ENCODE measurements around the gene ZMIZ1. TPM values are rescaled to one million over a fixed set of nuclear protein-coding genes. Genes with fewer than 3 reads are reported as not detected.

ZMIZ1 gene
- total and polyA plus RNA-seq, 2 experiments from 2014 or later, result 9.2 to 30.9 TPM

DNA sequence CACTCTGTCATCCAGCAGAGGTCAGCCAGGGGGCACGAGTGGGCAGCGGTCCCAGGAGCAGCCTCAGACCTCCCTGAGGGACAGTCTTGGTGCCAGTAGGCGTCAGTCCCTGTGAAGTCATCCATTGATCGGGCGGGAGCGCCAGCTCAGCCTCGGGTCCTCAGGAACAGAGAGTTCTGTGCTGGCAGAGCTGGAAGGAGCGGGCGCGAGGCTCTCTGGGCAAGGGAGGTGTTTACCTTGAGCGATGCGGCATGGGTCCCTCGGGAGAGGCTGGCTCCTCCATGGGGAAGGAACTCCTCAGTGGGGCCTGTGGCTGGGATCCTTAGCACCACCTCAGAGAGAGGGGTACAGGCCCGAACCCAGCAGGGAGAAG lies 177.4 kb downstream of the ZMIZ1 start:
- no peak overlapping the region for H3K4me3 ChIP-seq
- H3K9me2 ChIP-seq (ENCODE audit: insufficient read depth), result no peaks in the 10 kb centered on the region
- H3F3A ChIP-seq (replicated peaks; ENCODE audit: low read depth), result no peaks in the 10 kb centered on the region
- peaks cover 11% of the 10 kb centered on the region for H3K79me2 ChIP-seq (replicated peaks; ENCODE audit: insufficient read depth)
- H3K4me2 ChIP-seq, result no peak overlapping the region
- peaks cover 7% of the 10 kb centered on the region for H3K4me1 ChIP-seq (ENCODE audit: insufficient read depth)
- DNase-seq (ENCODE audit: low spot score) (no peak), ATAC-seq (no peak)
- no peak overlapping the region for H3K27ac ChIP-seq (ENCODE audit: low read depth)
- H3K27me3 Mint-ChIP-seq (ENCODE audit: insufficient read depth, low read depth, poor library complexity), result peaks cover 39% of the 10 kb centered on the region
- no peak overlapping the region for H3K4me3 Mint-ChIP-seq
- H3K27ac Mint-ChIP-seq, result no peak overlapping the region
- no peaks in the 10 kb centered on the region for H3K36me3 ChIP-seq (ENCODE audit: insufficient read depth)
- H3K9me3 Mint-ChIP-seq, result no peaks in the 10 kb centered on the region
- TF ChIP-seq, protein P1, sequence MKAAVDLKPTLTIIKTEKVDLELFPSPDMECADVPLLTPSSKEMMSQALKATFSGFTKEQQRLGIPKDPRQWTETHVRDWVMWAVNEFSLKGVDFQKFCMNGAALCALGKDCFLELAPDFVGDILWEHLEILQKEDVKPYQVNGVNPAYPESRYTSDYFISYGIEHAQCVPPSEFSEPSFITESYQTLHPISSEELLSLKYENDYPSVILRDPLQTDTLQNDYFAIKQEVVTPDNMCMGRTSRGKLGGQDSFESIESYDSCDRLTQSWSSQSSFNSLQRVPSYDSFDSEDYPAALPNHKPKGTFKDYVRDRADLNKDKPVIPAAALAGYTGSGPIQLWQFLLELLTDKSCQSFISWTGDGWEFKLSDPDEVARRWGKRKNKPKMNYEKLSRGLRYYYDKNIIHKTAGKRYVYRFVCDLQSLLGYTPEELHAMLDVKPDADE (IDR thresholded peaks at IDR 0.05), result no peak
- no peak for TF ChIP-seq ZNF114 (CRISPR knock-in tag; IDR thresholded peaks at IDR 0.05)
- TF ChIP-seq CTCF (conservative IDR thresholded peaks at IDR 0.05; ENCODE audit: low read depth in 2 of 2), result no peak
- no peak for TF ChIP-seq EZH2phosphoT487 (IDR thresholded peaks at IDR 0.05; ENCODE audit: unreplicated experiment)
- no peak for TF ChIP-seq EZH2 (IDR thresholded peaks at IDR 0.05; ENCODE audit: low read depth, unreplicated experiment)
- TF ChIP-seq, protein P2, sequence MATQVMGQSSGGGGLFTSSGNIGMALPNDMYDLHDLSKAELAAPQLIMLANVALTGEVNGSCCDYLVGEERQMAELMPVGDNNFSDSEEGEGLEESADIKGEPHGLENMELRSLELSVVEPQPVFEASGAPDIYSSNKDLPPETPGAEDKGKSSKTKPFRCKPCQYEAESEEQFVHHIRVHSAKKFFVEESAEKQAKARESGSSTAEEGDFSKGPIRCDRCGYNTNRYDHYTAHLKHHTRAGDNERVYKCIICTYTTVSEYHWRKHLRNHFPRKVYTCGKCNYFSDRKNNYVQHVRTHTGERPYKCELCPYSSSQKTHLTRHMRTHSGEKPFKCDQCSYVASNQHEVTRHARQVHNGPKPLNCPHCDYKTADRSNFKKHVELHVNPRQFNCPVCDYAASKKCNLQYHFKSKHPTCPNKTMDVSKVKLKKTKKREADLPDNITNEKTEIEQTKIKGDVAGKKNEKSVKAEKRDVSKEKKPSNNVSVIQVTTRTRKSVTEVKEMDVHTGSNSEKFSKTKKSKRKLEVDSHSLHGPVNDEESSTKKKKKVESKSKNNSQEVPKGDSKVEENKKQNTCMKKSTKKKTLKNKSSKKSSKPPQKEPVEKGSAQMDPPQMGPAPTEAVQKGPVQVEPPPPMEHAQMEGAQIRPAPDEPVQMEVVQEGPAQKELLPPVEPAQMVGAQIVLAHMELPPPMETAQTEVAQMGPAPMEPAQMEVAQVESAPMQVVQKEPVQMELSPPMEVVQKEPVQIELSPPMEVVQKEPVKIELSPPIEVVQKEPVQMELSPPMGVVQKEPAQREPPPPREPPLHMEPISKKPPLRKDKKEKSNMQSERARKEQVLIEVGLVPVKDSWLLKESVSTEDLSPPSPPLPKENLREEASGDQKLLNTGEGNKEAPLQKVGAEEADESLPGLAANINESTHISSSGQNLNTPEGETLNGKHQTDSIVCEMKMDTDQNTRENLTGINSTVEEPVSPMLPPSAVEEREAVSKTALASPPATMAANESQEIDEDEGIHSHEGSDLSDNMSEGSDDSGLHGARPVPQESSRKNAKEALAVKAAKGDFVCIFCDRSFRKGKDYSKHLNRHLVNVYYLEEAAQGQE (IDR thresholded peaks at IDR 0.05; ENCODE audit: unreplicated experiment), result no peak
- TF ChIP-seq NANOG (IDR thresholded peaks at IDR 0.05; ENCODE audit: borderline replicate concordance), result no peak
- TF ChIP-seq JUNB (IDR thresholded peaks at IDR 0.05; ENCODE audit: unreplicated experiment), result no peak
- TF ChIP-seq STAT1 (IDR thresholded peaks at IDR 0.05; ENCODE audit: unreplicated experiment), result no peak
- no peak for TF ChIP-seq ZNF331 (CRISPR knock-in tag; IDR thresholded peaks at IDR 0.05; ENCODE audit: low read depth)
- TF ChIP-seq, protein P3, sequence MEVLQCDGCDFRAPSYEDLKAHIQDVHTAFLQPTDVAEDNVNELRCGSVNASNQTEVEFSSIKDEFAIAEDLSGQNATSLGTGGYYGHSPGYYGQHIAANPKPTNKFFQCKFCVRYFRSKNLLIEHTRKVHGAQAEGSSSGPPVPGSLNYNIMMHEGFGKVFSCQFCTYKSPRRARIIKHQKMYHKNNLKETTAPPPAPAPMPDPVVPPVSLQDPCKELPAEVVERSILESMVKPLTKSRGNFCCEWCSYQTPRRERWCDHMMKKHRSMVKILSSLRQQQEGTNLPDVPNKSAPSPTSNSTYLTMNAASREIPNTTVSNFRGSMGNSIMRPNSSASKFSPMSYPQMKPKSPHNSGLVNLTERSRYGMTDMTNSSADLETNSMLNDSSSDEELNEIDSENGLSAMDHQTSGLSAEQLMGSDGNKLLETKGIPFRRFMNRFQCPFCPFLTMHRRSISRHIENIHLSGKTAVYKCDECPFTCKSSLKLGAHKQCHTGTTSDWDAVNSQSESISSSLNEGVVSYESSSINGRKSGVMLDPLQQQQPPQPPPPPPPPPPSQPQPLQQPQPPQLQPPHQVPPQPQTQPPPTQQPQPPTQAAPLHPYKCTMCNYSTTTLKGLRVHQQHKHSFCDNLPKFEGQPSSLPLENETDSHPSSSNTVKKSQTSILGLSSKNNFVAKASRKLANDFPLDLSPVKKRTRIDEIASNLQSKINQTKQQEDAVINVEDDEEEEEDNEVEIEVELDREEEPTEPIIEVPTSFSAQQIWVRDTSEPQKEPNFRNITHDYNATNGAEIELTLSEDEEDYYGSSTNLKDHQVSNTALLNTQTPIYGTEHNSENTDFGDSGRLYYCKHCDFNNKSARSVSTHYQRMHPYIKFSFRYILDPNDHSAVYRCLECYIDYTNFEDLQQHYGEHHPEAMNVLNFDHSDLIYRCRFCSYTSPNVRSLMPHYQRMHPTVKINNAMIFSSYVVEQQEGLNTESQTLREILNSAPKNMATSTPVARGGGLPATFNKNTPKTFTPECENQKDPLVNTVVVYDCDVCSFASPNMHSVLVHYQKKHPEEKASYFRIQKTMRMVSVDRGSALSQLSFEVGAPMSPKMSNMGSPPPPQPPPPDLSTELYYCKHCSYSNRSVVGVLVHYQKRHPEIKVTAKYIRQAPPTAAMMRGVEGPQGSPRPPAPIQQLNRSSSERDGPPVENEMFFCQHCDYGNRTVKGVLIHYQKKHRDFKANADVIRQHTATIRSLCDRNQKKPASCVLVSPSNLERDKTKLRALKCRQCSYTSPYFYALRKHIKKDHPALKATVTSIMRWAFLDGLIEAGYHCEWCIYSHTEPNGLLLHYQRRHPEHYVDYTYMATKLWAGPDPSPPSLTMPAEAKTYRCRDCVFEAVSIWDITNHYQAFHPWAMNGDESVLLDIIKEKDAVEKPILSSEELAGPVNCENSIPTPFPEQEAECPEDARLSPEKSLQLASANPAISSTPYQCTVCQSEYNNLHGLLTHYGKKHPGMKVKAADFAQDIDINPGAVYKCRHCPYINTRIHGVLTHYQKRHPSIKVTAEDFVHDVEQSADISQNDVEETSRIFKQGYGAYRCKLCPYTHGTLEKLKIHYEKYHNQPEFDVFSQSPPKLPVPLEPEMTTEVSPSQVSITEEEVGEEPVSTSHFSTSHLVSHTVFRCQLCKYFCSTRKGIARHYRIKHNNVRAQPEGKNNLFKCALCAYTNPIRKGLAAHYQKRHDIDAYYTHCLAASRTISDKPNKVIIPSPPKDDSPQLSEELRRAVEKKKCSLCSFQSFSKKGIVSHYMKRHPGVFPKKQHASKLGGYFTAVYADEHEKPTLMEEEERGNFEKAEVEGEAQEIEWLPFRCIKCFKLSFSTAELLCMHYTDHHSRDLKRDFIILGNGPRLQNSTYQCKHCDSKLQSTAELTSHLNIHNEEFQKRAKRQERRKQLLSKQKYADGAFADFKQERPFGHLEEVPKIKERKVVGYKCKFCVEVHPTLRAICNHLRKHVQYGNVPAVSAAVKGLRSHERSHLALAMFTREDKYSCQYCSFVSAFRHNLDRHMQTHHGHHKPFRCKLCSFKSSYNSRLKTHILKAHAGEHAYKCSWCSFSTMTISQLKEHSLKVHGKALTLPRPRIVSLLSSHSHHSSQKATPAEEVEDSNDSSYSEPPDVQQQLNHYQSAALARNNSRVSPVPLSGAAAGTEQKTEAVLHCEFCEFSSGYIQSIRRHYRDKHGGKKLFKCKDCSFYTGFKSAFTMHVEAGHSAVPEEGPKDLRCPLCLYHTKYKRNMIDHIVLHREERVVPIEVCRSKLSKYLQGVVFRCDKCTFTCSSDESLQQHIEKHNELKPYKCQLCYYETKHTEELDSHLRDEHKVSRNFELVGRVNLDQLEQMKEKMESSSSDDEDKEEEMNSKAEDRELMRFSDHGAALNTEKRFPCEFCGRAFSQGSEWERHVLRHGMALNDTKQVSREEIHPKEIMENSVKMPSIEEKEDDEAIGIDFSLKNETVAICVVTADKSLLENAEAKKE (CRISPR knock-in tag; IDR thresholded peaks at IDR 0.05), result no peak
- TF ChIP-seq CREB1 (CRISPR knock-in tag; IDR thresholded peaks at IDR 0.05; ENCODE audit: low read depth), result no peak
- TF ChIP-seq POLR2AphosphoS5 (IDR thresholded peaks at IDR 0.05; ENCODE audit: low read depth), result no peak
- H4K20me1 ChIP-seq (replicated peaks; ENCODE audit: insufficient read depth), result peaks cover 26% of the 10 kb centered on the region
- H3K4me1 Mint-ChIP-seq, result peaks cover 23% of the 10 kb centered on the region
- no peaks in the 10 kb centered on the region; the same call in 2 of the 3 replicates for H3K36me3 Mint-ChIP-seq (ENCODE audit: low read depth)
- H2AFZ ChIP-seq, result no peak overlapping the region
- peaks cover 38% of the 10 kb centered on the region for H3K27me3 ChIP-seq (ENCODE audit: insufficient read depth)

Measured in GM23338 (cell line).